NCI-H69 (cell line): ENCODE data around the gene SLC35E1.
A peak's percentile ranks its signal among the peaks of the same experiment; 100 is the strongest.
"Not testable (repeated sequence)": the region's sequence is repeated elsewhere in the genome, so short reads cannot be mapped to it uniquely, and the experiment has no call there.

Source experiments
- DNase-seq: peaks from one replicate; lab custom pipeline; 2025; lab: John Stamatoyannopoulos, UW

Gene SLC35E1

GRCh38 chr19:16581145-16581970, 9.1 kb upstream of the SLC35E1 start:
- DNase-seq: no peak

GRCh38 chr19:16579381-16579780, 7.2 kb upstream of the SLC35E1 start:
- no peak for DNase-seq

- no peak for DNase-seq
Measured at GRCh38 chr19:16577531-16577985, 5.3 kb upstream of the SLC35E1 start.

- no peak for DNase-seq
Measured at GRCh38 chr19:16576690-16577530, 4.7 kb upstream of the SLC35E1 start.

GRCh38 chr19:16575861-16576689, 3.9 kb upstream of the SLC35E1 start:
- DNase-seq: no peak

- DNase-seq: no peak
Measured at GRCh38 chr19:16575282-16575681, 3.1 kb upstream of the SLC35E1 start.

GRCh38 chr19:16573925-16574324, 1.7 kb upstream of the SLC35E1 start:
- DNase-seq: no peak

GRCh38 chr19:16573296-16573695, 1.1 kb upstream of the SLC35E1 start:
- DNase-seq: no peak

GRCh38 chr19:16571822-16572331, 338 bp downstream of the SLC35E1 start:
- DNase-seq: peak; percentile 69

- peak; percentile 74 for DNase-seq
Measured at GRCh38 chr19:16571283-16571682, 932 bp downstream of the SLC35E1 start.

- DNase-seq: no peak
Measured at GRCh38 chr19:16569609-16570320, 2.5 kb downstream of the SLC35E1 start.

- DNase-seq: no peak
Measured at GRCh38 chr19:16566702-16567101, 5.5 kb downstream of the SLC35E1 start.

- DNase-seq: no peak
Measured at GRCh38 chr19:16566161-16566560, 6.1 kb downstream of the SLC35E1 start.

- DNase-seq: no peak
Measured at GRCh38 chr19:16564842-16565241, 7.4 kb downstream of the SLC35E1 start.

GRCh38 chr19:16562608-16563025, 9.6 kb downstream of the SLC35E1 start:
- no peak for DNase-seq

- DNase-seq: no peak
Measured at GRCh38 chr19:16561382-16561781, 10.8 kb downstream of the SLC35E1 start.

GRCh38 chr19:16559780-16560276, 12.4 kb downstream of the SLC35E1 start:
- DNase-seq: no peak

- DNase-seq: no peak
Measured at GRCh38 chr19:16554776-16555175, 17.4 kb downstream of the SLC35E1 start.

- DNase-seq: not testable (repeated sequence)
Measured at GRCh38 chr19:16551902-16552301, 20.3 kb downstream of the SLC35E1 start.

- no peak for DNase-seq
Measured at GRCh38 chr19:16548956-16549355, 23.3 kb downstream of the SLC35E1 start.
